Activated B cell treated with CpG ODN at 0.5 μM for 24 hours (primary cell): ENCODE measurements around the gene NAA15. TPM values are rescaled to one million over a fixed set of nuclear protein-coding genes. Genes with fewer than 3 reads are reported as not detected.

ENCODE experiments used
- ATAC-seq: fragments of 200-7000 bp; cut with Tn5 transposase; one replicate; pipeline ENCODE4 v1.10.0; 2021; ENCODE audit warnings: low read depth, mild to moderate bottlenecking, moderate library complexity
- CTCF ChIA-PET: fragments of 350-600 bp; sonication (Branson Sonifier 250); formaldehyde crosslinking; loops from one replicate; lab custom pipeline; 2021; ENCODE audit warnings: antibody characterized with exemption; lab: Charles Lee
- POLR2A ChIA-PET: fragments of 350-600 bp; sonication (Branson Sonifier 250); formaldehyde crosslinking; loops from one replicate; lab custom pipeline; 2021; ENCODE audit warnings: antibody characterized with exemption; lab: Charles Lee
- DNase-seq: peaks from one replicate; pipeline ENCODE4 v3.0.0; 2022
- H3K27ac Mint-ChIP-seq: one replicate; pipeline ENCODE4 v1.8.0; 2020; ENCODE audit warnings: mixed read lengths
- H3K27me3 Mint-ChIP-seq: one replicate; pipeline ENCODE4 v1.8.0; 2021; ENCODE audit warnings: mixed read lengths
- H3K36me3 Mint-ChIP-seq: one replicate; pipeline ENCODE4 v1.8.0; 2021; ENCODE audit warnings: low read depth, mixed read lengths
- H3K4me1 Mint-ChIP-seq: one replicate; pipeline ENCODE4 v1.8.0; 2021; ENCODE audit warnings: mixed read lengths
- H3K4me3 Mint-ChIP-seq: one replicate; pipeline ENCODE4 v1.8.0; 2020; ENCODE audit warnings: mild to moderate bottlenecking, mixed read lengths
- H3K9me3 Mint-ChIP-seq: one replicate; pipeline ENCODE4 v1.8.0; 2020; ENCODE audit warnings: mixed read lengths
- CTCF ChIP-seq: fragments of 200-600 bp; IDR thresholded peaks from one replicate; pipeline ENCODE4 v1.8.0; 2022; ENCODE audit warnings: antibody characterized with exemption, mild to moderate bottlenecking
- intact Hi-C: fragments of 100-400 bp; cut with micrococcal nuclease; formaldehyde crosslinking; loops from one replicate; pipeline ENCODE4 v1.15.1; 2024
- total RNA-seq: library from RNA; stranded (reverse); gene quantifications from 2 replicates; pipeline ENCODE4 v1.2.3, GENCODE V29; 2022

Gene NAA15
- total RNA-seq, 1 donor from 2014 or later = 66.5 TPM

DNA sequence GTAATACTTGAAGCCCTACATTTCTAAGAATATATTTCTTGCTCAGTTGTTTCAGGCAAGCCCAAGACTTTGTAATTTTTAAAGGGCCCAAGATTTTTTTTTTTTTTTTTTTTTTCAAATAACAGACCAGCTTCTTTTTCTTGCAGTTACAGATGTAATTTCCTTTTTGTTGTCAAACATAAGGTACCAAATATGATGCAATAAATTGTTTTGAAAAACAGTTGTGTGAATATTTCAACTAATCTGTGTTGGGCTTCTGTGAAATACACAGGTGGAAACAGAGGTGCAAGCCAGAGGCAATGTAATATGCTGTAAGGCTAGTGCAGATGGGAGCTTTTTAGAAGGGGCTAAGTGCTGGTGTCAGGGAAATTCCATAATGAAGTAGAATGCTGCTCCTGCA, 87.8 kb downstream of the NAA15 start:
- intact Hi-C loops = no loop called here
- Mint-ChIP-seq H3K27ac (no peak overlapping the region), H3K9me3 (no peaks in the 10 kb centered on the region), H3K4me1 (no peaks in the 10 kb centered on the region), H3K4me3 (no peak overlapping the region), H3K36me3 (peaks cover 71% of the 10 kb centered on the region), H3K27me3 (no peaks in the 10 kb centered on the region)
- ATAC-seq = no peak
- DNase-seq = no peak
- TF ChIP-seq CTCF = no peak
- POLR2A ChIA-PET = no interaction called here
- CTCF ChIA-PET = no interaction called here

GRCh38 chr4:139389991-139390390, 88.7 kb downstream of the NAA15 start:
- no peak for ATAC-seq
- H3K4me1 Mint-ChIP-seq = no peaks in the 10 kb centered on the region
- H3K4me3 Mint-ChIP-seq = no peak overlapping the region
- H3K36me3 Mint-ChIP-seq = peaks cover 71% of the 10 kb centered on the region
- no peaks in the 10 kb centered on the region for H3K27me3 Mint-ChIP-seq
- no peaks in the 10 kb centered on the region for H3K9me3 Mint-ChIP-seq
- no peak for DNase-seq
- intact Hi-C loops = no loop called here
- CTCF ChIA-PET = no interaction called here
- no peak for TF ChIP-seq CTCF
- POLR2A ChIA-PET = no interaction called here
- no peak overlapping the region for H3K27ac Mint-ChIP-seq

DNA sequence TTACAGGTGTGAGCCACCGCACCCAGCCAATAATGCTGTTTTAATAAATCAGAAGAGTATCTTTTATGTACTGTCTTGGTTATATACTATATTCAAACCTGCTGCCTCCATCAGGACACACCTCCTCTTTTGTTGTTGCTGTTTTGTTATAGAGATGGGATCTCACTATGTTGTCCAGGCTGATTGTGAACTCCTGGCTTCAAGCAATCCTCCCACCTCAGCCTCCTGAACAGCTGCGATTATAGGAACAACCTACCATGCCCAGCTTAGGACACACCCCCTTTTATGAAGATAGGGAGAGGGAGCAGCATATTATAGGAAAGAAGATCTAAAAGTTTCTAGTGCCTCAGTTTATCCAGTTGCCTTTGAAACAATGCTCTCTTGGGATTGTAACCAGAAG, 90.4 kb downstream of the NAA15 start:
- no peak overlapping the region for H3K27ac Mint-ChIP-seq
- ChIA-PET CTCF (no interaction called here), POLR2A (no interaction called here)
- H3K9me3 Mint-ChIP-seq = no peaks in the 10 kb centered on the region
- no peaks in the 10 kb centered on the region for H3K27me3 Mint-ChIP-seq
- intact Hi-C loops = no loop called here
- H3K36me3 Mint-ChIP-seq = peaks cover 68% of the 10 kb centered on the region
- ATAC-seq (no peak), DNase-seq (no peak)
- no peak for TF ChIP-seq CTCF
- no peak overlapping the region for H3K4me3 Mint-ChIP-seq
- no peaks in the 10 kb centered on the region for H3K4me1 Mint-ChIP-seq

GRCh38 chr4:139392797-139393196, 91.5 kb downstream of the NAA15 start:
- DNase-seq (no peak), ATAC-seq (no peak)
- no peaks in the 10 kb centered on the region for H3K27me3 Mint-ChIP-seq
- ChIA-PET CTCF (no interaction called here), POLR2A (no interaction called here)
- no peak for TF ChIP-seq CTCF
- no peaks in the 10 kb centered on the region for H3K9me3 Mint-ChIP-seq
- no peaks in the 10 kb centered on the region for H3K4me1 Mint-ChIP-seq
- no peak overlapping the region for H3K27ac Mint-ChIP-seq
- intact Hi-C loops = no loop called here
- peaks cover 63% of the 10 kb centered on the region for H3K36me3 Mint-ChIP-seq
- no peak overlapping the region for H3K4me3 Mint-ChIP-seq

DNA sequence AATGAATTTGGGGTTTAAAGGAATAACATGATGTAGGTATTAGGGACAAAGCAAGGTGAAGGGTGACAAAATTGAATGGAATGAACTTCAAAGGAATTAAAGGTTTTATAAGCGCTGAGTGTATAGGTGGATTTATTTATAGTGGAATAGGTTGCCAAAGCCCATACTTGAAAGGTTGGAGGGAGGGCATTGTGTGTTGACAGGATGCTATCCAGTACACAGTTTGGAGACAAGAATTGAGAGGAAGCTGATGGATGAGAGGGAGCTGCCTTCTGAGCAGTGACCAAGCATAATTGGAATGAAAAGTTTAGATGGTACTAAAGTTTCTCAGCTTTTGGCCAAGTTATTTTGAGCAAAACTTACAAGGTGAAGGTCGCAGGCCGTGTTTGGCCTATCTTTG, 100.1 kb downstream of the NAA15 start:
- H3K4me1 Mint-ChIP-seq = no peaks in the 10 kb centered on the region
- no peak for ATAC-seq
- CTCF ChIA-PET = no interaction called here
- intact Hi-C loops = no loop called here
- H3K27me3 Mint-ChIP-seq = no peaks in the 10 kb centered on the region
- peaks cover 13% of the 10 kb centered on the region for H3K36me3 Mint-ChIP-seq
- POLR2A ChIA-PET = no interaction called here
- no peak overlapping the region for H3K4me3 Mint-ChIP-seq
- TF ChIP-seq CTCF = no peak
- DNase-seq = no peak
- no peaks in the 10 kb centered on the region for H3K9me3 Mint-ChIP-seq
- H3K27ac Mint-ChIP-seq = no peak overlapping the region
